ENCODE results near the gene CREB3. TPM values are rescaled to one million over a fixed set of nuclear protein-coding genes. Genes with fewer than 3 reads are reported as not detected.
A peak's percentile ranks its signal among the peaks of the same experiment; 100 is the strongest.

The CREB3 gene
- 40.5 TPM for total RNA-seq
- 52.0 TPM for polyA plus RNA-seq (ENCODE audit: insufficient read depth, low read depth, low replicate concordance)
- long read RNA-seq, donor 1, transcript CREB3-201 (9 exons, 1,832 nt) = major isoform, 7 of 18 reads
- long read RNA-seq, donor 1, partial matches to known transcripts = 5 of 18 reads
- long read RNA-seq, donor 1, other reads (novel, unspliced or antisense) = 6 of 18 reads
- long read RNA-seq, donor 2, transcript CREB3-201 (9 exons, 1,832 nt) = major isoform, 17 of 30 reads
- long read RNA-seq, donor 2, partial matches to known transcripts = 8 of 30 reads
- long read RNA-seq, donor 2, other reads (novel, unspliced or antisense) = 5 of 30 reads
- long read RNA-seq, donor 3, transcript CREB3-201 (9 exons, 1,832 nt) = major isoform, 19 of 31 reads
- long read RNA-seq, donor 3, partial matches to known transcripts = 12 of 31 reads
- long read RNA-seq, donor 3, other reads (novel, unspliced or antisense) = 0 of 31 reads
- long read RNA-seq, donor 4, transcript CREB3-201 (9 exons, 1,832 nt) = major isoform, 13 of 31 reads
- long read RNA-seq, donor 4, partial matches to known transcripts = 18 of 31 reads
- long read RNA-seq, donor 4, other reads (novel, unspliced or antisense) = 0 of 31 reads
- long read RNA-seq, donor 5, partial matches to known transcripts = 0 of 2 reads
- long read RNA-seq, donor 5, other reads (novel, unspliced or antisense) = 0 of 2 reads
- long read RNA-seq, donor 6, transcript CREB3-201 (9 exons, 1,832 nt) = major isoform, 5 of 5 reads
- long read RNA-seq, donor 6, partial matches to known transcripts = 0 of 5 reads
- long read RNA-seq, donor 6, other reads (novel, unspliced or antisense) = 0 of 5 reads
- long read RNA-seq, donor 7, transcript CREB3-201 (9 exons, 1,832 nt) = major isoform, 45 of 58 reads
- long read RNA-seq, donor 7, partial matches to known transcripts = 12 of 58 reads
- long read RNA-seq, donor 7, other reads (novel, unspliced or antisense) = 0 of 58 reads
- long read RNA-seq, donor 8, transcript CREB3-201 (9 exons, 1,832 nt) = major isoform, 10 of 10 reads
- long read RNA-seq, donor 8, partial matches to known transcripts = 0 of 10 reads
- long read RNA-seq, donor 8, other reads (novel, unspliced or antisense) = 0 of 10 reads
- long read RNA-seq, donor 9, transcript CREB3-201 (9 exons, 1,832 nt) = major isoform, 6 of 6 reads
- long read RNA-seq, donor 9, partial matches to known transcripts = 0 of 6 reads
- long read RNA-seq, donor 9, other reads (novel, unspliced or antisense) = 0 of 6 reads
- long read RNA-seq, donor 10, transcript CREB3-201 (9 exons, 1,832 nt) = major isoform, 13 of 13 reads
- long read RNA-seq, donor 10, partial matches to known transcripts = 0 of 13 reads
- long read RNA-seq, donor 10, other reads (novel, unspliced or antisense) = 0 of 13 reads

DNA sequence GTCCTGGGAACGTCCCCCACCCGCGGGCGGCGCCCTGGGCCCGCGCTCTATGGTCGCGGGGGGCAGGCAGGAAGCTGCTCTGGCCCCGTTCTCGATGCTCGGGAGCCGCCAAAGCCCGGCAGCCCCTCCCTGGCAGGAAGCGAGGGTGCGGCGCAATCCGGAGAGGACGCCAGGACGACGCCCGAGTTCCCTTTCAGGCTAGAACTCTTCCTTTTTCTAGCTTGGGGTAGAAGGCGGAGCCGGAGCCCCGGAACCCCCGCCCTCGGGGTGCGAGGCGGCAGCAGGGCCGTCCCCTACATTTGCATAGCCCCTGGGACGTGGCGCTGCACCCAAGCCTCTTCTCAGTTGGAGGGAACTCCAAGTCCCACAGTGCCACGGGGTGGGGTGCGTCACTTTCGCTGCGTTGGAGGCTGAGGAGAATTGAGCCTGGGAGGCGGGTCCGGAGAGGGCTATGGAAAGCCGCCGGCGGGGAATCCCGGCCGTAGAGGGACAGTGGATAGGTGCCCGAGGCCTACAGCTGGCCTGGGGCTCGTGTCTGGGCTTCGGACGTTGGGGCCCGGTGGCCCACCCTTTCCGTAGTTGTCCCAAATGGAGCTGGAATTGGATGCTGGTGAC lies at the start of gene CREB3, which contains the start of gene TLN1:
Gene CREB3 (plus strand): TSS at position 482 of the 615 bp plus-strand sequence. CDS start 107 bp downstream, at position 589.
Gene TLN1 (minus strand): TSS at position 11 of the 615 bp plus-strand sequence. CDS start 6,501 bp downstream, outside the sequence.
- H3K4me1 ChIP-seq (ENCODE audit: control insufficient read depth in 2 of 3, insufficient read depth in 2 of 3, low read depth in 1 of 3, low read length in 3 of 3) = peaks cover 13 to 52% (median 51%) of the 10 kb centered on the region in 3 donors
- peak within 1 kb of the TSS; percentile 82 to 97 (median 94) for H3K4me3 ChIP-seq (ENCODE audit: low read length in 3 of 3)
- H3K27ac ChIP-seq (ENCODE audit: low read depth in 2 of 2, low read length in 2 of 2) = peak within 1 kb of the TSS; percentile 97 to 98
- no peaks in the 10 kb centered on the region for H3K27me3 ChIP-seq (ENCODE audit: control insufficient read depth, insufficient read depth, low read length)
- peak within 1 kb of the TSS; percentile 75 to 97 (median 96) for H3K9ac ChIP-seq (ENCODE audit: low read length in 3 of 3)
- H3K36me3 ChIP-seq (ENCODE audit: control insufficient read depth in 2 of 3, insufficient read depth in 3 of 3, low read length in 3 of 3) = peaks cover 6 to 30% (median 16%) of the 10 kb centered on the region in 3 donors
- no peak for TF ChIP-seq CTCF (IDR thresholded peaks at IDR 0.05; ENCODE audit: borderline replicate concordance, extremely low read depth, insufficient read depth)
- FAIRE-seq (peak; percentile 89), DNase-seq (peak; percentile 98 to 100 (median 99))
- intact Hi-C loops (cut with DNase I) = no loop called here
- no peaks in the 10 kb centered on the region for H3K9me3 ChIP-seq (ENCODE audit: control insufficient read depth in 2 of 3, insufficient read depth in 1 of 3, low read length in 3 of 3)

- DNase-seq (no peak), FAIRE-seq (no peak)
- no peak overlapping the region for H3K4me3 ChIP-seq (ENCODE audit: low read length in 3 of 3)
- H3K9ac ChIP-seq (ENCODE audit: low read length in 3 of 3) = no peak overlapping the region
- no peak for TF ChIP-seq CTCF (IDR thresholded peaks at IDR 0.05; ENCODE audit: borderline replicate concordance, extremely low read depth, insufficient read depth)
- H3K4me1 ChIP-seq (ENCODE audit: control insufficient read depth in 2 of 3, insufficient read depth in 2 of 3, low read depth in 1 of 3, low read length in 3 of 3) = peaks cover 0 to 5% (median 0%) of the 10 kb centered on the region in 3 donors
- H3K27me3 ChIP-seq (ENCODE audit: control insufficient read depth, insufficient read depth, low read length) = no peaks in the 10 kb centered on the region
- intact Hi-C loops (cut with DNase I) = no loop called here
- H3K27ac ChIP-seq (ENCODE audit: low read depth in 2 of 2, low read length in 2 of 2) = no peak overlapping the region
- H3K9me3 ChIP-seq (ENCODE audit: control insufficient read depth in 2 of 3, insufficient read depth in 1 of 3, low read length in 3 of 3) = no peaks in the 10 kb centered on the region
- H3K36me3 ChIP-seq (ENCODE audit: control insufficient read depth in 2 of 3, insufficient read depth in 3 of 3, low read length in 3 of 3) = peaks cover 0 to 2% (median 0%) of the 10 kb centered on the region in 3 donors
Measured at GRCh38 chr9:35683323-35683722, 49.1 kb upstream of the CREB3 start.

DNA sequence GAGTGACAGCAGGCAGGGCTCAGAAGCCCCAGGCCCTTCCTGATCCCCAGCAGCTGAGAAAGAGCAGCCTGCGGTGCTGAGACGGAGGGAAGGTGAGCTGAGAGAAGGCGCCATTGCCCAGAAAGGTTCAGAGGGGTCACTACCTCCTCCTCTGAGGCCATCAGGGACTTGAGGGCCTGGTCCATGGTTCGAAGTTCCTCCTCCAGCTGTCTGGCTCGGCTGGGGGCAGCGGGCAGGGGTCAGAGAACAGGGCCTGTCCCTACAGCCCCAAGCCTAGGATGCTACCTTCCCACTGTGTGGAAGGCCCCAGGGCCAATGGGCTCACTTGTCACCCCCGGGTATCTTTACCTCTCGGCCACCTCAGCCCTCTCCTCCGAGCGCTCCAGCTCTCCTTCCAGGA lies 47.5 kb upstream of the CREB3 start:
- no peak overlapping the region for H3K9ac ChIP-seq (ENCODE audit: low read length in 3 of 3)
- FAIRE-seq = no peak

More for the DNA sequence above, 47.5 kb upstream of the CREB3 start:
- Histone ChIP-seq H3K27me3 (ENCODE audit: control insufficient read depth, insufficient read depth, low read length) (no peaks in the 10 kb centered on the region), H3K4me3 (ENCODE audit: low read length in 3 of 3) (no peak overlapping the region), H3K9me3 (ENCODE audit: control insufficient read depth in 2 of 3, insufficient read depth in 1 of 3, low read length in 3 of 3) (no peaks in the 10 kb centered on the region), H3K36me3 (ENCODE audit: control insufficient read depth in 2 of 3, insufficient read depth in 3 of 3, low read length in 3 of 3) (peaks cover 0 to 2% (median 0%) of the 10 kb centered on the region in 3 donors), H3K27ac (ENCODE audit: low read depth in 2 of 2, low read length in 2 of 2) (no peak overlapping the region), H3K4me1 (ENCODE audit: control insufficient read depth in 2 of 3, insufficient read depth in 2 of 3, low read depth in 1 of 3, low read length in 3 of 3) (peaks cover 0 to 6% (median 0%) of the 10 kb centered on the region in 3 donors)
- no peak for TF ChIP-seq CTCF (IDR thresholded peaks at IDR 0.05; ENCODE audit: borderline replicate concordance, extremely low read depth, insufficient read depth)
- intact Hi-C loops (cut with DNase I) = no loop called here
- DNase-seq = no peak
